NCI-H2196 (cell line): ENCODE results near the gene NHP2.

Experiments used
- DNase-seq: peaks from one replicate; lab custom pipeline; 2025; ENCODE audit not compliant: unreplicated experiment; lab: John Stamatoyannopoulos, UW

NHP2 gene

DNA sequence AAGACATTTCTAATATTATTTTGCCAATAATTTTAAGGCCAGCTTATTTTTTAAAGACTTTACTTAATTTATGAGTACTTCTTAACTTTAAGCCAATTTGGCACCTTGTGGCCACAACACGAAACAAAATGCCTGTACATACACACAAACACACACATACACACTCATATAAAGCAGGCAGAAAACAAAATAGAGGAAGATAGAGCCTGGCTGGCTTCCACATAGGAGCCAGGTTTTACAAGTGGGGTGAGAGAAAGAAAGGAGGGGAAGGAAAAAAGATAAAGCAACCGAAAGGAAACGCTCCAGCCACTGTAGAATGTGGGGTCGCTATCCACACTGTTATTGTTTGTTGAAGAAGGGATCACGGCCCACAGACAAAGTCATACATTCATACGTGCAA lies 23.1 kb upstream of the NHP2 start:
- DNase-seq: no peak

GRCh38 chr5:178174456-178174855 lies 20.8 kb upstream of the NHP2 start:
- no peak for DNase-seq

GRCh38 chr5:178170455-178170854 lies 16.8 kb upstream of the NHP2 start:
- DNase-seq: no peak

- DNase-seq: no peak
These were observed 11.9 kb upstream of the NHP2 start for GRCh38 chr5:178165581-178165980.

GRCh38 chr5:178163772-178164735 lies 10.4 kb upstream of the NHP2 start:
- DNase-seq: peak; percentile 95

DNA sequence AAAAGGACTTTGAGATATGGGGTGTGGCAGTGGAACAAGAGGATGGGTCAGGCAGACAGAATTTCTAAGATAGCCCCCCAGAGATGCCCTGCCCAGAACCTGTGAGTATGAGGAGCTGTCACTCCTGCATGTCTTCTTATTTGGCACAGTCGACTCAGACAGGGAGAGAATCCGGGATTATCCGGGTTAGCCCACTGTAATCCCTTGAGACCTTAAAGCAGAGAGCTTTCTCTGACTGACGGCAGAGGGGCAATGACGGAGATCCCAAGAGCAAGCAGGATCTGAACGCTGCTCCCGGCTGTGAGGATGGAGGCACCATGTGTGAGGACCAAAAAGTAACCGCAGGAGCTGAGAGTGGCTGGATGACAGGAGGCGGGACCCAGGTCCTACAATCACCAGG lies 8.8 kb upstream of the NHP2 start:
- DNase-seq: no peak

- no peak for DNase-seq
These were observed 6.5 kb upstream of the NHP2 start for GRCh38 chr5:178160176-178160575.

DNA sequence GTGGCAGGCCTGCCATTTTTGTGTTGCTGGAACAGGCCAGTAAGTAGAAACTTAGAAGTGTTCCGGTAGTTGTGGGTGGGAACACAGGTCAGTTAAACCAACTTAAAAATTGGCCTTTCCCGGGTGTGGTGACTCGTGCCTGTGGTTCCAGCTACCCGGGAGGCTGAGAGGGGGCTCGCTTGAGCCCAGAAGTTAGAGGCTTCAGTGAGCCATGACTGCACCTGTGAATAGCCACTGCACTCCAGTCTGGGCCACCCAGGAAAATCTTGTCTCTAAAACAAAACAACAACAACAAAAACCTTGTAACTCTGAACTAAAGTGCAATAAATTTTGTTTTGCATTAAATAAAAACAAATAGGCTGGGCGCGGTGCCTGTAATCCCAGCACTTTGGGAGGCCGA lies 1.4 kb upstream of the NHP2 start:
- no peak for DNase-seq

DNA sequence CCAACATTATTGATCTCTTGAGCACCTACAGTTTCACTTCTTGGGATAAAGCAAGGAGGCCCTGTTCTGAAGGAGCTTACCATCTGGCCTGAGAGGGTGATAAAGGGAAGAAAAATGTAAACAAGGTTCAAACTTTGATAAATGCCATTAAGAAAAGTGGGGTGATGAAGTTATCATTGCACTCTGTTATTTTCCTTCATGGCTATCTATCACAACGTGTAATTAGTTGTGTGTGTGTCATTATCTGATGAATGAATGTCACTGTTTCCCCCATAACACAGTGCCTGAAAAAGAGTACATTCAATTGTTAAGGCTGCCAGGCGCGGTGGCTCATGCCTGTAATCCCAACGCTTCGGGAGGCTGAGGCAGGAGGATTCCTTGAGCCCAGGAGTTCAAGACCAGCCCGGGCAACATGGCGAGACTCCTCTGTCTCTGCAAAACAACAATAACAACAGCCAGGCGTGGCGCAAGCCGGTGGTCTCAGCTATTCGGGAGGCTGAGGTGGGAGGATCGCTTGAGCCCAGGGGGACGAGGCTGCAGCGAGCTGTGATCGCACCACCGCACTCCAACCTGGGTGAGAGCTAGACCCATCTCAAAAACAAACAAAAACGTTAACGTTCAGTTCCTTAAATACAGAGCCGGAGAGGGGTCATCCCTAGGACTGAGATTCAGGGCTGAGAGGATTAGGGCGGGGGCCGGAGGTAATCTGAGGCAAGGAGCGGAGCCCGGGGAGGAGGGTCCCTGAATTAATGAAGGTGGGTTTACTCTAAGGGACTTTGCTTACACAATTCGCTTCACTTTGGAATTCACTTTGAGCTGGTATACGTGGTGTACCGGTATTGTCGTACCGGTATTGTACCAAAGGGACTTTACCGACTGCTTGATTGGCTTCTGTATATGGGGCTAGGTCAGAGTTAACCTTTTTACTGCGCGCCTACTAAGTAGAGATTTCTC lies 917 bp downstream of the NHP2 start:
- no peak for DNase-seq

DNA sequence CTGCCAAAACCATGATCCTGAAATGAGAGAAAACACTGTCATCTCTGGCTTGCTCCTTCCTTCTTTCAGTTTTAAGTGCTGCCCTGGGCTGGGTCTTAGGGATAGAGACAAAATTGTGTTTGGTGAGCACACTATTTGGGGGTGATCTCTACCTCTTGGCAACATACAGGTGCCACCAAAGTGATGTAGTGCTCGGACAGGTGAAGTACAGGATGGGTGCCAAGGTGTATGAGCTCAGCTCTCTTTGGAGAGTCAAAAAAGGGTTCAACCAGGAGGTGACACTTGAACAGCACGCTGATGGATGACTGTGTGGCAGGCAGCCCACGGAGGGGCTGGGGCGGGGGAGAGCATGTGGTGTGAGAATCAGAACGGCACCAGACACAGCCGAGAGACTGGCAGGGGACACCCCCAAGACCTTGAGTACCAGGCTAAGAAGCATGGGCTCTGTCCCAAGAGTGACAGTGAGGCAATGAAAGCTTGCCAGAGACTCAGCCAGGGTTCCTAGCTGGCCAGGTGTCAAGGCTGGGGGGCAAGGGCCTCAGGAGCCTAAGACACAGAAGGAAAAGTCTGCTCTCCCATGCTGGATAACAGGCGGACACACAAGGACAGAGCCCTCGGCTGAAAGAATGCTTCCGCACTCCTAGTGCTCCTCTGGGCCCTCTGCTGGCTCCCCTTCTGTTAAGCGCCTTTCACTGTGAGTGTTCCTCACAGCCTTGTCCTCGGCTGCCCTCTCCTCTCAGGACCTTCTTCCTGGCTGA lies 2.5 kb downstream of the NHP2 start:
- DNase-seq: no peak

GRCh38 chr5:178149199-178149932 lies 4.3 kb downstream of the NHP2 start:
- DNase-seq: no peak

DNA sequence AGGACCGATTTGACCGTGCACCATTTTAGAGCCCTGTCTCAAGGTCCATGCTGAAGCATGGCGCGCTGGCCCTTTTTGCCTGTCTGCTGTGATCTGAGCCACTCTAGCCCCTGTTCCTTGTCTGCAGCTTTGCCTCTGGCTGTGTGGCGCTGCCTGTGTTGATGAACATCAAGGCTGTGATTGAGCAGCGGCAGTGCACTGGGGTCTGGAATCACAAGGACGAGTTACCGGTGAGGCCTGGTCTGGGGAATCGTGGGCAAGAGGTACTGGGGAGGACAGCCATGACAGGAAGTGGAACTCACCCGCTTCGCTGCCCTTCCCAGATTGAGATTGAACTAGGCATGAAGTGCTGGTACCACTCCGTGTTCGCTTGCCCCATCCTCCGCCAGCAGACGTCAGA lies 6.3 kb downstream of the NHP2 start:
- no peak for DNase-seq

- DNase-seq: peak; percentile 68
These were observed 7.5 kb downstream of the NHP2 start for GRCh38 chr5:178145965-178146820.

- DNase-seq: no peak
These were observed 9.8 kb downstream of the NHP2 start for GRCh38 chr5:178143901-178144300.

DNA sequence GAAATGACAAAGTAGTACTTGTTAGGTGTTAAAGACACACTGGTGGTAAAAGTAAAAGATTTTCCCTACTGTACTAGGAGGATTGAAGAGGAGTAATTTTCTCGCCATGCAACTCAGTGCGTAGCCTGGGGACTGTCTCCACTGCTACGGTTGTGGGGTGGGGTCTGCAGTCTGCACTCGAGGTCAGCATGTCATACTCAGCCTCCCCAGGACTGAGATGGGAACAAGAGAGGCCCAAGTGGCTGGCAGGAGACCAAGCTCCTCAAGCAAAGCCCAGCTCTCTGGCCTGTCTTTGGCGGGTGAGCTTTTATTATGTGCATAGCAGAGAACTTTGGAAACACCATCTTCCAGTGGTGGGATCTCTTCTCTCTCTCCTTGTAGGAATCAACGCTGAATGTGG lies 10.4 kb downstream of the NHP2 start:
- no peak for DNase-seq

DNA sequence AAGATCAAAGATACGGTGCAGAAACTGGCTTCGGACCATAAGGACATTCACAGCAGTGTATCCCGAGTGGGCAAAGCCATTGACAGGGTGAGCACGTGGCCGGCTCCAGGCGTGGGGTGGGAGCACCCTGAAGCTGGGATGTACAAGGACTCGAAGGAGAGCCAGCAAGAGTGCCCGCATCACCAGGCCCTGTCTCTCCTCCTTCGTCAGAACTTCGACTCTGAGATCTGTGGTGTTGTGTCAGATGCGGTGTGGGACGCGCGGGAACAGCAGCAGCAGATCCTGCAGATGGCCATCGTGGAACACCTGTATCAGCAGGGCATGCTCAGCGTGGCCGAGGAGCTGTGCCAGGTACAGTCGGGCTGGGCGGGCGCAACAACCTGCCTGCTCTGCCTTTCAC lies 11.0 kb downstream of the NHP2 start:
- DNase-seq: no peak

GRCh38 chr5:178141550-178141949 lies 12.1 kb downstream of the NHP2 start:
- DNase-seq: no peak

DNA sequence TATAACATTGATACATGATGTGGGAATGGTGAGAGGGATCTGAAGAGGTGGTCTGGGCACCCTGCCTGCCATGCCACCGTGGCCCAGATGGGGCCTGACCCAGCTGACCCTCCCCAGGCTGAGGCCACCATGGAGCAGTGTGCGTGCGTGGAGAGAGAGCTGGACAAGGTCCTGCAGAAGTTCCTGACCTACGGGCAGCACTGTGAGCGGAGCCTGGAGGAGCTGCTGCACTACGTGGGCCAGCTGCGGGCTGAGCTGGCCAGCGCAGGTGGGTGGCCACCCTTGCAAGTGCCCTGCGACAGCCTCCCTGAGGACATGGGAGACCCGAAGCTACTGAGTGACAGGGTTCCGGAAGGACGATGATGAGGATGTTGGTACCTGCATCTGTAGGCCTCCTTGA lies 15.7 kb downstream of the NHP2 start:
- DNase-seq: no peak

- DNase-seq: no peak
These were observed 16.7 kb downstream of the NHP2 start for GRCh38 chr5:178136990-178137389.
